Tibial artery (tissue), 4 donors: ENCODE results near the gene BUD31.
"Not testable (repeated sequence)": the region's sequence is repeated elsewhere in the genome, so short reads cannot be mapped to it uniquely, and the experiment has no call there.

Experiments
- DNase-seq, 2 donors: peaks; one replicate each; pipeline ENCODE4 v3.0.0-alpha.2; 2019
- H3K27ac ChIP-seq, 2 donors: fragments of 200-600 bp; sonication (generic) in 1 of 2; 1 replicate in 1 of 2; 2 replicates in 1 of 2; pipeline ENCODE4 v1.5.1; 2018 to 2019; ENCODE audit warnings: mild to moderate bottlenecking in 1 of 2
- H3K27me3 ChIP-seq, 2 donors: fragments of 200-600 bp; sonication (generic) in 1 of 2; one replicate each; pipeline versions ENCODE4 v1.5.1 to v1.6.0; 2016 to 2019
- H3K36me3 ChIP-seq, 3 donors: fragments of 200-600 bp; sonication (generic) in 2 of 3; one replicate each; pipeline ENCODE4 v1.5.1; 2016 to 2019; ENCODE audit warnings: mild to moderate bottlenecking in 2 of 3
- H3K4me1 ChIP-seq, 4 donors: fragments of 200-600 bp; sonication (generic) in 2 of 4; 1 replicate in 3 of 4; 2 replicates in 1 of 4; pipeline ENCODE4 v1.5.1; 2016 to 2019
- H3K4me3 ChIP-seq, 2 donors: fragments of 200-600 bp; sonication (generic) in 1 of 2; 1 replicate in 1 of 2; 2 replicates in 1 of 2; pipeline ENCODE4 v1.5.1; 2018 to 2019; ENCODE audit warnings: mild to moderate bottlenecking in 2 of 2
- H3K9me3 ChIP-seq, 3 donors: fragments of 200-600 bp; sonication (generic) in 1 of 3; one replicate each; pipeline ENCODE4 v1.5.1; 2016 to 2019
- intact Hi-C: fragments of 100-400 bp; cut with DNase I; formaldehyde crosslinking; loops from one replicate; pipeline ENCODE4 v1.15.0; 2023; ENCODE audit warnings: low total_unique reads
- TF ChIP-seq, protein P1 (sequence below), 2 experiments: fragments of 200-600 bp in 1 of 2; fragments of 450-650 bp in 1 of 2; IDR thresholded peaks; one replicate each; pipeline ENCODE4 v1.5.1; 2017 to 2019; ENCODE audit warnings: antibody characterized with exemption in 2 of 2, mild to moderate bottlenecking in 1 of 2, moderate library complexity in 1 of 2

Gene BUD31

DNA sequence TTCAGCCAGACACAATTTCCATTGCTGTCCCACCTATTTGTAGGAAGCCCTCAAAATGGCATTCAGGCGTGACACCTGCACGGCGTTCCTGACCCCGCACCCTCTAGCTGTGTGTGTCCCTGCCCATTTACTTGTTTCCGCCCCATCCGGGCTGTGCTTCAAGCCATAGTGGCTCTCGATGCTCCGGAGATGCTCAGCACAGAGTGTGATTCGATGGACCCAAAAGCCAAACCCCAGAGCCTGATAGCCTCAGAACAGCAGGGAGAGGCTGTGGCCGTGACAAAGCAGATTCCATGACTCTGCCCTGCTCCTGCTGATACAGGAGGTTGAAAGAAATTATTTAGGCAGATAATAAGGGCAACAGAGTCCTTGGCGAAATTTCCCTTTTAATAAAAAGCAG, 13.4 kb downstream of the BUD31 start:
- H3K4me3 ChIP-seq, result no peak overlapping the region
- H3K4me1 ChIP-seq, result no peaks in the 10 kb centered on the region
- DNase-seq, result no peak
- no peaks in the 10 kb centered on the region for H3K9me3 ChIP-seq
- intact Hi-C loops, result no loop called here
- TF ChIP-seq, protein P1, sequence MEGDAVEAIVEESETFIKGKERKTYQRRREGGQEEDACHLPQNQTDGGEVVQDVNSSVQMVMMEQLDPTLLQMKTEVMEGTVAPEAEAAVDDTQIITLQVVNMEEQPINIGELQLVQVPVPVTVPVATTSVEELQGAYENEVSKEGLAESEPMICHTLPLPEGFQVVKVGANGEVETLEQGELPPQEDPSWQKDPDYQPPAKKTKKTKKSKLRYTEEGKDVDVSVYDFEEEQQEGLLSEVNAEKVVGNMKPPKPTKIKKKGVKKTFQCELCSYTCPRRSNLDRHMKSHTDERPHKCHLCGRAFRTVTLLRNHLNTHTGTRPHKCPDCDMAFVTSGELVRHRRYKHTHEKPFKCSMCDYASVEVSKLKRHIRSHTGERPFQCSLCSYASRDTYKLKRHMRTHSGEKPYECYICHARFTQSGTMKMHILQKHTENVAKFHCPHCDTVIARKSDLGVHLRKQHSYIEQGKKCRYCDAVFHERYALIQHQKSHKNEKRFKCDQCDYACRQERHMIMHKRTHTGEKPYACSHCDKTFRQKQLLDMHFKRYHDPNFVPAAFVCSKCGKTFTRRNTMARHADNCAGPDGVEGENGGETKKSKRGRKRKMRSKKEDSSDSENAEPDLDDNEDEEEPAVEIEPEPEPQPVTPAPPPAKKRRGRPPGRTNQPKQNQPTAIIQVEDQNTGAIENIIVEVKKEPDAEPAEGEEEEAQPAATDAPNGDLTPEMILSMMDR (IDR thresholded peaks at IDR 0.05), result no peak
- peaks cover 58 to 97% (median 60%) of the 10 kb centered on the region in 3 donors for H3K36me3 ChIP-seq
- H3K27me3 ChIP-seq, result no peaks in the 10 kb centered on the region
- no peak overlapping the region for H3K27ac ChIP-seq

DNA sequence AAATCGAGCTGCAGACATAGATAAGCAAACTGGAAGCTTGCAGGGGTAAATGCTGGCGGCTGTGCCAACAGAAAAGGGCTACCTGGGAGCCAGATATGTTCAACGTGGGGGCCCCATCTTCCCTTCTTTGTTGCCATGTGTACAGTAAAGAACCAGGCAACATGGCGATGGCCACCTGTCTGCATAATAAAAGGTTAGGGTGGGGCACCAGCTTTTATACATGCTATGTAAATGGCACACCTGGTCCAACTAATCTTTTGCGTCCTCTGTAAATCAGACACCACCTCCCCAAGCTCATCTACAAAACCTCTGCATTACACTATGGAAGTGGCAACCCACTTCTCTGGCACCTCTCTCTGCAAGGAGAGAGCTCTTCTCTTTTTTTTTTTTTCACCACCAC, 13.9 kb downstream of the BUD31 start:
- no peaks in the 10 kb centered on the region for H3K9me3 ChIP-seq
- H3K27me3 ChIP-seq, result no peaks in the 10 kb centered on the region
- TF ChIP-seq, protein P1 (IDR thresholded peaks at IDR 0.05), result no peak
- DNase-seq, result no peak
- H3K27ac ChIP-seq, result no peak overlapping the region
- no peaks in the 10 kb centered on the region for H3K4me1 ChIP-seq
- no peak overlapping the region for H3K4me3 ChIP-seq
- intact Hi-C loops, result no loop called here
- peaks cover 53 to 95% (median 56%) of the 10 kb centered on the region in 3 donors for H3K36me3 ChIP-seq

DNA sequence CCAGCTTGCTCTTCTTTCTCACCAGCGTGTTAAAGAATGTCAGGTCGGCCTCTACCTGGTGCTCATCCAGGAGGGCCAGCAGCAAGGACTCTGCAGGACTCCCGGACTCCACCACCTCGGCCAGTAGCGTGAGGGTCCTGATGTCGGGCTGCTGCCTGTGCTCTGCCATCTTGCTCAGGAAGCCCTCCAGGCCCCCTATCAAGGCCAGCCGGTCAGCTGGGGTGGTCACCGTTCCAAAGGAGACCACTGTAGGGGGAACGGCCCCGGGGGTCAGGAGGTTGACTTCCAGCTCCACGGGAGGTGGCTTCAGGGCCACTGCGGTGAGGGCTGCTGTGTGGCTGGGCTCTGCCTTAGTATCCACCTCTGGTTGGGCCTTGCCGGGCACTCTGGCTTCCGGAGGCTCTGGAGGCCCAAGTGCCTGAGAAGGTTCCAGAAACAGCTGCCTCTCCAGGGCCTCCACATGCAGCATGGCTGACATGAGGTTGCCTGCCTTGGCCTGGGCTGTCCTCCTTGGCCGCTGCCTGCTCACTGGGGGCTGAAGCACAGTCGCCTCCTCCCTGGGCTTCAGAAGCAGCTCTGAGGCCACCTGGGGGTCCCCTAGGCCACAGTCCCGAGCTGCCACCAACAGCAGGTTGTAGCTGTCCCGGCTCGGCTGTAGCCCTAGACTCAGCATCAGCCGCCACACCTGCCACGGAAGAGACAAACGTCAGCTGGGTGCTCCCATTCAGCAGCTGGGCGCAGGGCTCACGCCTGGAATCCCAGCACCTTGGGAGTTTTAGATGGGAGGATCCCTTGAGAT, 16.4 kb downstream of the BUD31 start:
- Histone ChIP-seq H3K4me1 (no peaks in the 10 kb centered on the region), H3K36me3 (peaks cover 39 to 94% (median 48%) of the 10 kb centered on the region in 3 donors), H3K9me3 (no peaks in the 10 kb centered on the region), H3K27me3 (no peaks in the 10 kb centered on the region), H3K4me3 (no peak overlapping the region), H3K27ac (no peak overlapping the region)
- DNase-seq, result no peak
- intact Hi-C loops, result no loop called here
- TF ChIP-seq, protein P1 (IDR thresholded peaks at IDR 0.05), result no peak

DNA sequence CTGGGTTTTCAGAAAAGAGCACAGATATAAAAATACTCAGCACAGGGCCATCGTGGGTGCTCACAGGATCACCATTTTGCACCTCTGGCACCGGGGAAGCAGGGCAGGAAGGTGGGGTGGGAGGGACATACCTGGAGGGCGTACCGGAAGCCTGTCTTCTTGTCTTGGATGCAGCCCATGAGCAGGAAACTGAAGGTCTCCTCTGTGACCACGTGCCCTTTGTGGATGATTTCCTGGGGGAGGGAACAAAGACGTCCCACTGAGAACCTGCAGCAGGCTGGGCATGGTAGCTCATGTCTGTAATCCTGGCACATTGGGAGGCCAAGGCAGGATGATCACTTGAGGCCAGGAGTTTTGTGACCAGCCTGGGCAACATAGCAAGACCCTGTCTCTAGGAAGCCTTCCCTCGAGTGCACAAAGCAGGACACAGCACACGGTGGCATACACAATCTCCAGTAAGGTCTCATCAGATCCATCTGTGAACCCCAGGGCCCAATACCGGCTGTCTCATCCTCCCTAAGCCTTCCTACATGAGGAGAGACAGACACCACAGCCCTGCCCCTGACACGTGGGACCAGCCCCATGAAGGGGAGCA, 20.3 kb downstream of the BUD31 start:
- H3K4me1 ChIP-seq, result no peaks in the 10 kb centered on the region
- no peaks in the 10 kb centered on the region for H3K9me3 ChIP-seq
- H3K27me3 ChIP-seq, result no peaks in the 10 kb centered on the region
- H3K27ac ChIP-seq, result no peak overlapping the region
- intact Hi-C loops, result no loop called here
- no peak overlapping the region for H3K4me3 ChIP-seq
- no peak for DNase-seq
- TF ChIP-seq, protein P1 (IDR thresholded peaks at IDR 0.05), result no peak
- peaks cover 38 to 95% (median 60%) of the 10 kb centered on the region in 3 donors for H3K36me3 ChIP-seq

DNA sequence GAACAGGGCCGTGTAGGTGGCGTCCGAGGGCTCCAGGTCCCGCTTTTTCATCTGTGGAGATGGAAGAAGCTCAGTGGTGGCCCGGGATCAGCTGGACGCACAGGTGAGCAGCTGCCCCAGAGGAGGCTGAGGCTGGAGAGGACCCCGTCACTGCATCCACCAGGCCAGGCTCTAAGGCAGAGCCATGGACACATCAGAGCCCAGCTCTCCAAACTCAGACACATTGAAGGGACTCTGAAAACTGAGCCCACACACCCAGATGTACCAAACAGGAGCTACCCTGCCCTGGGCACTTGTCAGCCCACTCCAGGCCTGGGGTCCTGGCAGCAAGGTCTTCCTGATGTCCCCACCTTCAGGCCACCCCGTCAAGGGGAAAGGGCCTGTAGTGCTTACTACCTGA, 21.0 kb downstream of the BUD31 start:
- intact Hi-C loops, result no loop called here
- DNase-seq, result no peak
- H3K9me3 ChIP-seq, result no peaks in the 10 kb centered on the region
- H3K4me3 ChIP-seq, result no peak overlapping the region
- H3K27ac ChIP-seq, result no peak overlapping the region
- no peaks in the 10 kb centered on the region for H3K27me3 ChIP-seq
- peaks cover 39 to 95% (median 60%) of the 10 kb centered on the region in 3 donors for H3K36me3 ChIP-seq
- TF ChIP-seq, protein P1 (IDR thresholded peaks at IDR 0.05), result no peak
- no peaks in the 10 kb centered on the region for H3K4me1 ChIP-seq

DNA sequence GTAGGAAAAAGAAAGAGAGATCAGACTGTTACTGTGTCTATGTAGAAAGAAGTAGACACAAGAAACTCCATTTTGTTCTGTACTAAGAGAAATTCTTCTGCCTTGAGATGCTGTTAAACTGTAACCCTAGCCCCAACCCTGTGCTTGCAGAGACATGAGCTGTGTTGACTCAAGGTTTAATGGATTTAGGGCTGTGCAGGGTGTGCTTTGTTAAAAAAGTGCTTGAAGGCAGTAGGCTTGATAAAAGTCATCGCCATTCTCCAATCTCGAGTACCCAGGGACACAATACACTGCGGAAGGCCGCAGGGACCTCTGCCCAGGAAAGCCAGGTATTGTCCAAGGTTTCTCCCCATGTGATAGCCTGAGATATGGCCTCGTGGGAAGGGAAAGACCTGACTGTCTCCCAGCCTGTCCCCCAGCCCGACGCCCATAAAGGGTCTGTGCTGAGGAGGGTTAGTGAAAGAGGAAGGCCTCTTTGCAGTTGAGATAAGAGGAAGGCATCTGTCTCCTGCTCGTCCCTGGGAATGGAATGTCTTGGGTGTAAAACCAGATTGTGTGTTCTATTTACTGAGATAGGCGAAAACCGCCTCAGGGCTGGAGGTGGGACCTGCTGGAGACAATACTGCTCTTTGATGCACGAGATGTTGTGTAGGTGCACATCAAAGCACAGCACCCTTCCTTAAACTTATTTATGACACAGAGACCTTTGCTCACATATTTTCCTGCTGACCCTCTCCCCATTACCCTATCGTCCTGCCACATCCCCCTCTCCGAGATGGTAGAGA, 23.2 kb downstream of the BUD31 start:
- DNase-seq, H3K4me1 ChIP-seq, H3K9me3 ChIP-seq, H3K4me3 ChIP-seq, intact Hi-C loops, H3K27ac ChIP-seq, H3K27me3 ChIP-seq: not testable (repeated sequence)
- H3K36me3 ChIP-seq, result peaks cover 33 to 83% (median 58%) of the 10 kb centered on the region in 3 donors
